HepG2 (cell line): ENCODE results near the gene CDK2AP2. TPM values are rescaled to one million over a fixed set of nuclear protein-coding genes. Genes with fewer than 3 reads are reported as not detected.

ENCODE experiments used
- ADNP ChIP-seq: sonication (generic); formaldehyde crosslinking; IDR thresholded peaks from 2 replicates; pipeline ENCODE4 v1.4.0; 2020; ENCODE audit warnings: missing genetic modification reagents
- EZH2 ChIP-seq: conservative IDR thresholded peaks from 2 replicates; pipeline ENCODE4 v1.6.1; 2012; ENCODE audit warnings: mild to moderate bottlenecking, low read depth, low read length, moderate library complexity
- HIVEP1 ChIP-seq: sonication (generic); formaldehyde crosslinking; IDR thresholded peaks from 2 replicates; pipeline ENCODE4 v1.4.0; 2020; ENCODE audit warnings: mild to moderate bottlenecking, missing genetic modification reagents
- HNRNPK ChIP-seq: fragments of 200-400 bp; formaldehyde crosslinking; IDR thresholded peaks from 2 replicates; pipeline ENCODE4 v1.6.1; 2018; ENCODE audit warnings: low read length, low read depth, moderate library complexity, mild to moderate bottlenecking; ENCODE audit not compliant: poor library complexity, severe bottlenecking
- IRX3 ChIP-seq: sonication (generic); formaldehyde crosslinking; IDR thresholded peaks from 2 replicates; pipeline ENCODE4 v1.8.1; 2023; ENCODE audit warnings: mild to moderate bottlenecking, low read depth, missing genetic modification reagents, borderline replicate concordance
- KDM3A ChIP-seq: IDR thresholded peaks from 2 replicates; pipeline ENCODE4 v1.6.1; 2018; ENCODE audit warnings: low read depth, missing compliant biosample characterization
- KDM6A ChIP-seq: IDR thresholded peaks from 2 replicates; pipeline ENCODE4 v1.6.1; 2016; ENCODE audit warnings: low read depth
- MAFG ChIP-seq: sonication (generic); formaldehyde crosslinking; IDR thresholded peaks from 2 replicates; pipeline ENCODE4 v1.5.1; 2020; ENCODE audit warnings: mild to moderate bottlenecking, missing genetic modification reagents
- REL ChIP-seq: sonication (generic); formaldehyde crosslinking; conservative IDR thresholded peaks from 2 replicates; pipeline ENCODE4 v1.8.0; 2022; ENCODE audit warnings: mild to moderate bottlenecking, missing genetic modification reagents, moderate library complexity
- RFXANK ChIP-seq: IDR thresholded peaks from 2 replicates; pipeline ENCODE4 v1.6.1; 2016
- SALL1 ChIP-seq: sonication (generic); formaldehyde crosslinking; IDR thresholded peaks from 2 replicates; pipeline ENCODE4 v1.8.0; 2022; ENCODE audit warnings: mild to moderate bottlenecking, missing genetic modification reagents
- SNAPC2 ChIP-seq: sonication (generic); formaldehyde crosslinking; IDR thresholded peaks from 2 replicates; pipeline ENCODE4 v1.8.1; 2022; ENCODE audit warnings: mild to moderate bottlenecking, missing genetic modification reagents
- SP2 ChIP-seq: sonication (generic); formaldehyde crosslinking; IDR thresholded peaks from 2 replicates; pipeline ENCODE4 v1.5.1; 2020; ENCODE audit warnings: mild to moderate bottlenecking, missing genetic modification reagents
- TBX3 ChIP-seq: fragments of 450-650 bp; IDR thresholded peaks from 2 replicates; pipeline ENCODE4 v1.6.1; 2017; ENCODE audit warnings: antibody characterized with exemption, mild to moderate bottlenecking, inconsistent platforms, borderline replicate concordance
- ZFP36L2 ChIP-seq: sonication (generic); formaldehyde crosslinking; IDR thresholded peaks from 2 replicates; pipeline ENCODE4 v1.4.0; 2020; ENCODE audit warnings: missing genetic modification reagents
- ZNF350 ChIP-seq: sonication (generic); formaldehyde crosslinking; IDR thresholded peaks from 2 replicates; pipeline ENCODE4 v1.4.0; 2020; ENCODE audit warnings: mild to moderate bottlenecking, low read depth, missing genetic modification reagents, borderline replicate concordance
- ZNF354B ChIP-seq: sonication (generic); formaldehyde crosslinking; IDR thresholded peaks from 2 replicates; pipeline ENCODE4 v1.8.0; 2022; ENCODE audit warnings: mild to moderate bottlenecking, missing genetic modification reagents
- ZNF577 ChIP-seq: sonication (generic); formaldehyde crosslinking; IDR thresholded peaks from 2 replicates; pipeline ENCODE4 v1.4.0; 2020; ENCODE audit warnings: mild to moderate bottlenecking, low read depth, missing genetic modification reagents, borderline replicate concordance
- ZNF672 ChIP-seq: sonication (generic); formaldehyde crosslinking; IDR thresholded peaks from 2 replicates; pipeline ENCODE4 v1.8.1; 2022; ENCODE audit warnings: missing genetic modification reagents
- ZNF83 ChIP-seq: sonication (generic); formaldehyde crosslinking; IDR thresholded peaks from 2 replicates; pipeline ENCODE4 v1.4.0; 2020; ENCODE audit warnings: missing genetic modification reagents, mild to moderate bottlenecking, borderline replicate concordance
- polyA plus RNA-seq, 8 experiments: library from polyadenylated mRNA; depleted of rRNA in 3 of 8; stranded (reverse) in 7 of 8; unstranded in 1 of 8; fragments of >200 nt; fragmentation: Illumina TruSeq in 4 of 8; extraction: Trizol in 4 of 8; gene quantifications; 2 replicates each; pipeline versions ENCODE4 v1.2.1 to v1.2.3, GENCODE V29; 2011 to 2016; ENCODE audit warnings: low read depth in 4 of 8, missing spikeins in 1 of 8, mixed read lengths in 1 of 8; ENCODE audit not compliant: insufficient read depth in 1 of 8
- total RNA-seq, 5 experiments: library from RNA; depleted of rRNA; stranded (reverse); fragments of >200 nt; fragmentation: Illumina TruSeq; extraction: Trizol; gene quantifications; 2 replicates each; pipeline ENCODE4 v1.2.3, GENCODE V29; 2016; ENCODE audit warnings: low read depth in 1 of 5
- TF ChIP-seq, protein P1 (sequence below): sonication (generic); formaldehyde crosslinking; IDR thresholded peaks from 2 replicates; pipeline ENCODE4 v1.8.1; 2023; ENCODE audit warnings: mild to moderate bottlenecking, missing genetic modification reagents
- TF ChIP-seq, protein P2 (sequence below): IDR thresholded peaks from 2 replicates; pipeline ENCODE4 v1.6.1; 2016; ENCODE audit warnings: low read depth, control low read depth
- TF ChIP-seq, protein P3 (sequence below): IDR thresholded peaks from 2 replicates; pipeline ENCODE4 v1.6.1; 2016; ENCODE audit warnings: mild to moderate bottlenecking, missing biosample characterization, missing genetic modification reagents
- TF ChIP-seq, protein P4 (sequence below): sonication (generic); formaldehyde crosslinking; IDR thresholded peaks from 2 replicates; pipeline ENCODE4 v1.8.0; 2022; ENCODE audit warnings: mild to moderate bottlenecking, missing genetic modification reagents, moderate library complexity
- TF ChIP-seq, protein P5 (sequence below): sonication (generic); formaldehyde crosslinking; conservative IDR thresholded peaks from 2 replicates; pipeline ENCODE4 v1.5.0; 2020; ENCODE audit warnings: missing genetic modification reagents

The CDK2AP2 gene
- total and polyA plus RNA-seq, 2 of the 13 experiments (the other 11 are each of a cell fraction or from before 2014, with no cell fraction given) = 15.0 to 23.2 TPM

DNA sequence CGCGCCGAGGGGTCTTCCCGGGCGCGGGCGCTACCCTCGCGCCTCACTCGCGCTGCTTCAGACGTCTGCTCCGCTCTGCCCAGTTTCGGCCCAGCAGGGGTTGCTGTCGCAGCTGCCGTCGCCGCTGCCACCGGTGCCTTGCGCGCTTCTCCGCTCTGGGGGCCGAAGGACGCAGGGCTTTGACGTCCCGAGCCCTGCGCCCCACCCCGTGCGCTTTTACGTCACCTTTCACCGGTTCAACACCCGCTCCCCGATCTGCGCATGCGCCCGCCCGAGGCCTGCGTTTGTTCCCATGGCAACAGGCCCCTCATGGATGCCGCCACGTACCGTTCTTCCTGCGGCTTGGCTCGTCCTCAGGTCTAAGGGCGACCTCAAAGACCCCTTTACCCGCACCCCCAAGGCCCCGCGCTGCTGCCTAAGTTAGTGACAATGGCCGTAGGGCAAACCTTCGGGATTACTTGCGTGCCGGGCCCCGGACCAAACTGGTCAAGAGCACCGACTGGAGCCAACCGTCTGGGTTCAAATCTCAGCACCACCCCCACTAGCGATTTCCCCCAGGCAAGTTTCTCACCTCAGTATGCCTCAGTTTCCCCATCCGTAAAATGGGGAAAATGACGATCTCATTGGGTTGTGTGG, 642 bp upstream of the CDK2AP2 start (continued):
- TF ChIP-seq, protein P1, sequence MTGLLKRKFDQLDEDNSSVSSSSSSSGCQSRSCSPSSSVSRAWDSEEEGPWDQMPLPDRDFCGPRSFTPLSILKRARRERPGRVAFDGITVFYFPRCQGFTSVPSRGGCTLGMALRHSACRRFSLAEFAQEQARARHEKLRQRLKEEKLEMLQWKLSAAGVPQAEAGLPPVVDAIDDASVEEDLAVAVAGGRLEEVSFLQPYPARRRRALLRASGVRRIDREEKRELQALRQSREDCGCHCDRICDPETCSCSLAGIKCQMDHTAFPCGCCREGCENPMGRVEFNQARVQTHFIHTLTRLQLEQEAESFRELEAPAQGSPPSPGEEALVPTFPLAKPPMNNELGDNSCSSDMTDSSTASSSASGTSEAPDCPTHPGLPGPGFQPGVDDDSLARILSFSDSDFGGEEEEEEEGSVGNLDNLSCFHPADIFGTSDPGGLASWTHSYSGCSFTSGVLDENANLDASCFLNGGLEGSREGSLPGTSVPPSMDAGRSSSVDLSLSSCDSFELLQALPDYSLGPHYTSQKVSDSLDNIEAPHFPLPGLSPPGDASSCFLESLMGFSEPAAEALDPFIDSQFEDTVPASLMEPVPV (CRISPR knock-in tag) = no peak; the same call in 1 of the 2 replicates
- TF ChIP-seq ADNP = no peak
- TF ChIP-seq MAFG = no peak
- TF ChIP-seq TBX3 = no peak
- TF ChIP-seq, protein P2, sequence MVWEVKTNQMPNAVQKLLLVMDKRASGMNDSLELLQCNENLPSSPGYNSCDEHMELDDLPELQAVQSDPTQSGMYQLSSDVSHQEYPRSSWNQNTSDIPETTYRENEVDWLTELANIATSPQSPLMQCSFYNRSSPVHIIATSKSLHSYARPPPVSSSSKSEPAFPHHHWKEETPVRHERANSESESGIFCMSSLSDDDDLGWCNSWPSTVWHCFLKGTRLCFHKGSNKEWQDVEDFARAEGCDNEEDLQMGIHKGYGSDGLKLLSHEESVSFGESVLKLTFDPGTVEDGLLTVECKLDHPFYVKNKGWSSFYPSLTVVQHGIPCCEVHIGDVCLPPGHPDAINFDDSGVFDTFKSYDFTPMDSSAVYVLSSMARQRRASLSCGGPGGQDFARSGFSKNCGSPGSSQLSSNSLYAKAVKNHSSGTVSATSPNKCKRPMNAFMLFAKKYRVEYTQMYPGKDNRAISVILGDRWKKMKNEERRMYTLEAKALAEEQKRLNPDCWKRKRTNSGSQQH = peak; percentile 57; the same call in 1 of the 2 replicates
- TF ChIP-seq ZNF354B (CRISPR knock-in tag) = no peak
- TF ChIP-seq, protein P3, sequence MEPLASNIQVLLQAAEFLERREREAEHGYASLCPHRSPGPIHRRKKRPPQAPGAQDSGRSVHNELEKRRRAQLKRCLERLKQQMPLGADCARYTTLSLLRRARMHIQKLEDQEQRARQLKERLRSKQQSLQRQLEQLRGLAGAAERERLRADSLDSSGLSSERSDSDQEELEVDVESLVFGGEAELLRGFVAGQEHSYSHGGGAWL (CRISPR knock-in tag) = no peak; the same call in 1 of the 2 replicates
- no peak for TF ChIP-seq REL (CRISPR knock-in tag)
- TF ChIP-seq SP2 (CRISPR knock-in tag) = peak; percentile 74
- no peak for TF ChIP-seq ZNF672
- no peak for TF ChIP-seq ZNF83
- 0 out of 2 replicates have a peak, but pooled peaks have one; percentile 8 for TF ChIP-seq SNAPC2
- TF ChIP-seq RFXANK (CRISPR knock-in tag) = no peak
- TF ChIP-seq, protein P4, sequence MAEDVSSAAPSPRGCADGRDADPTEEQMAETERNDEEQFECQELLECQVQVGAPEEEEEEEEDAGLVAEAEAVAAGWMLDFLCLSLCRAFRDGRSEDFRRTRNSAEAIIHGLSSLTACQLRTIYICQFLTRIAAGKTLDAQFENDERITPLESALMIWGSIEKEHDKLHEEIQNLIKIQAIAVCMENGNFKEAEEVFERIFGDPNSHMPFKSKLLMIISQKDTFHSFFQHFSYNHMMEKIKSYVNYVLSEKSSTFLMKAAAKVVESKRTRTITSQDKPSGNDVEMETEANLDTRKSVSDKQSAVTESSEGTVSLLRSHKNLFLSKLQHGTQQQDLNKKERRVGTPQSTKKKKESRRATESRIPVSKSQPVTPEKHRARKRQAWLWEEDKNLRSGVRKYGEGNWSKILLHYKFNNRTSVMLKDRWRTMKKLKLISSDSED = no peak
- no peak for TF ChIP-seq IRX3 (CRISPR knock-in tag)
- TF ChIP-seq EZH2 = no peak
- TF ChIP-seq SALL1 (CRISPR knock-in tag) = peak; percentile 44; the same call in 1 of the 2 replicates
- no peak for TF ChIP-seq KDM3A (CRISPR knock-in tag)
- TF ChIP-seq HNRNPK = no peak
- no peak for TF ChIP-seq ZNF350 (CRISPR knock-in tag)
- TF ChIP-seq HIVEP1 (CRISPR knock-in tag) = no peak
- TF ChIP-seq ZFP36L2 (CRISPR knock-in tag) = no peak
- no peak for TF ChIP-seq KDM6A (CRISPR knock-in tag)
- TF ChIP-seq, protein P5, sequence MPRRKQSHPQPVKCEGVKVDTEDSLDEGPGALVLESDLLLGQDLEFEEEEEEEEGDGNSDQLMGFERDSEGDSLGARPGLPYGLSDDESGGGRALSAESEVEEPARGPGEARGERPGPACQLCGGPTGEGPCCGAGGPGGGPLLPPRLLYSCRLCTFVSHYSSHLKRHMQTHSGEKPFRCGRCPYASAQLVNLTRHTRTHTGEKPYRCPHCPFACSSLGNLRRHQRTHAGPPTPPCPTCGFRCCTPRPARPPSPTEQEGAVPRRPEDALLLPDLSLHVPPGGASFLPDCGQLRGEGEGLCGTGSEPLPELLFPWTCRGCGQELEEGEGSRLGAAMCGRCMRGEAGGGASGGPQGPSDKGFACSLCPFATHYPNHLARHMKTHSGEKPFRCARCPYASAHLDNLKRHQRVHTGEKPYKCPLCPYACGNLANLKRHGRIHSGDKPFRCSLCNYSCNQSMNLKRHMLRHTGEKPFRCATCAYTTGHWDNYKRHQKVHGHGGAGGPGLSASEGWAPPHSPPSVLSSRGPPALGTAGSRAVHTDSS (CRISPR knock-in tag) = no peak
- no peak for TF ChIP-seq ZNF577 (CRISPR knock-in tag)
